K562 (cell line): ENCODE data around the gene HOXB5. TPM values are rescaled to one million over a fixed set of nuclear protein-coding genes. Genes with fewer than 3 reads are reported as not detected.

Experiments used
- DNMT1 ChIP-seq: fragments of 450-650 bp; IDR thresholded peaks from 2 replicates; pipeline ENCODE4 v1.6.1; 2016; ENCODE audit warnings: antibody characterized with exemption, mild to moderate bottlenecking
- MTA3 ChIP-seq: fragments of 450-650 bp; formaldehyde crosslinking; IDR thresholded peaks from 2 replicates; pipeline ENCODE4 v1.6.1; 2017; ENCODE audit warnings: mild to moderate bottlenecking, borderline replicate concordance
- PCBP2 ChIP-seq: fragments of 200-400 bp; formaldehyde crosslinking; IDR thresholded peaks from 2 replicates; pipeline ENCODE4 v1.6.1; 2018; ENCODE audit warnings: low read length, low read depth, mild to moderate bottlenecking, moderate library complexity; ENCODE audit not compliant: poor library complexity, severe bottlenecking
- POLR2H ChIP-seq: IDR thresholded peaks from 2 replicates; pipeline ENCODE4 v1.6.1; 2016; ENCODE audit warnings: missing genetic modification characterization, low read depth, mild to moderate bottlenecking, control low read depth, missing compliant biosample characterization, moderate library complexity
- PURB ChIP-seq: sonication (generic); formaldehyde crosslinking; IDR thresholded peaks from 2 replicates; pipeline ENCODE4 v1.9.0; 2021; ENCODE audit warnings: low read depth, mild to moderate bottlenecking, missing genetic modification reagents
- RBBP5 ChIP-seq: fragments of 200-600 bp; sonication (generic); IDR thresholded peaks from 2 replicates; pipeline ENCODE4 v1.6.1; 2012; ENCODE audit warnings: borderline replicate concordance, mild to moderate bottlenecking, low read length, control low read depth, inconsistent platforms; ENCODE audit not compliant: insufficient read depth, poor library complexity, severe bottlenecking
- RBM25 ChIP-seq: fragments of 200-400 bp; formaldehyde crosslinking; IDR thresholded peaks from 2 replicates; pipeline ENCODE4 v1.6.1; 2018; ENCODE audit warnings: low read length, low read depth, moderate library complexity; ENCODE audit not compliant: severe bottlenecking
- SMAD2 ChIP-seq: fragments of 150-350 bp; IDR thresholded peaks from 2 replicates; pipeline ENCODE4 v1.6.1; 2014; ENCODE audit warnings: low read depth, mild to moderate bottlenecking, low read length
- SUPT5H ChIP-seq: fragments of 450-650 bp; IDR thresholded peaks from 2 replicates; pipeline ENCODE4 v1.6.1; 2016
- TCF3 ChIP-seq: sonication (generic); formaldehyde crosslinking; IDR thresholded peaks from 2 replicates; pipeline ENCODE4 v1.4.0; 2020; ENCODE audit warnings: mild to moderate bottlenecking, missing genetic modification reagents
- XRCC4 ChIP-seq: IDR thresholded peaks from one replicate; pipeline ENCODE4 v1.6.1; 2011; ENCODE audit not compliant: insufficient read depth, insufficient read length; ENCODE audit errors: extremely low read depth
- YY1 ChIP-seq, 3 experiments: IDR thresholded peaks; 2 replicates each; pipeline ENCODE4 v1.6.1; 2011; ENCODE audit warnings: low read length in 2 of 3, mild to moderate bottlenecking in 2 of 3, moderate library complexity in 2 of 3, borderline replicate concordance in 1 of 3, control low read depth in 1 of 3, low read depth in 1 of 3; ENCODE audit not compliant: insufficient read depth in 3 of 3, insufficient replicate concordance in 2 of 3, control insufficient read depth in 1 of 3, insufficient read length in 1 of 3; ENCODE audit errors: extremely low read depth in 1 of 3
- ZNF766 ChIP-seq: fragments of 200-800 bp; sonication (Bioruptor generic); conservative IDR thresholded peaks from 2 replicates; pipeline ENCODE4 v1.6.1; 2016; ENCODE audit warnings: missing genetic modification characterization, missing compliant biosample characterization
- polyA plus RNA-seq, 8 experiments: library from polyadenylated mRNA; depleted of rRNA in 4 of 8; stranded (reverse) in 5 of 8; unstranded in 3 of 8; fragments of >200 nt; fragmentation: Nextera tagmentation in 2 of 8; fragmentation: Illumina TruSeq in 1 of 8; extraction: Ambion mirVana in 2 of 8; extraction: Trizol in 1 of 8; gene quantifications; 2 replicates each; pipeline versions ENCODE4 v1.2.1 to v1.2.3, GENCODE V29; 2011 to 2014; ENCODE audit warnings: inconsistent platforms in 1 of 8, missing spikeins in 1 of 8
- total RNA-seq, 7 experiments: library from RNA; depleted of rRNA in 6 of 7; stranded (reverse); fragments of >200 nt in 6 of 7; fragmentation: Illumina TruSeq in 2 of 7; extraction: Trizol in 2 of 7; gene quantifications; 2 replicates each; pipeline versions ENCODE4 v1.2.1 to v1.2.3, GENCODE V29; 2011 to 2021; ENCODE audit warnings: low replicate concordance in 1 of 7
- TF ChIP-seq, protein P1 (sequence below): fragments of 450-650 bp; formaldehyde crosslinking; IDR thresholded peaks from 2 replicates; pipeline ENCODE4 v1.4.0; 2020; ENCODE audit warnings: mild to moderate bottlenecking
- TF ChIP-seq, protein P2 (sequence below): fragments of 450-650 bp; formaldehyde crosslinking; IDR thresholded peaks from 2 replicates; pipeline ENCODE4 v1.4.0; 2022; ENCODE audit warnings: missing genetic modification characterization
- TF ChIP-seq, protein P3 (sequence below): fragments of 250-450 bp; sonication (Bioruptor Pico); IDR thresholded peaks from 2 replicates; pipeline ENCODE4 v1.5.0; 2022; ENCODE audit warnings: mild to moderate bottlenecking
- TF ChIP-seq, protein P4 (sequence below), 2 experiments: fragments of 200-800 bp in 1 of 2; sonication (Bioruptor generic) in 1 of 2; sonication (generic) in 1 of 2; formaldehyde crosslinking in 1 of 2; IDR thresholded peaks in 1 of 2; conservative IDR thresholded peaks in 1 of 2; 2 replicates each; pipeline versions ENCODE4 v1.5.0 to v1.6.1; 2016 to 2020; ENCODE audit warnings: missing compliant biosample characterization in 1 of 2, missing genetic modification characterization in 1 of 2, missing genetic modification reagents in 1 of 2
- TF ChIP-seq, protein P5 (sequence below): fragments of 450-650 bp; IDR thresholded peaks from 2 replicates; pipeline ENCODE4 v1.6.1; 2016; ENCODE audit warnings: antibody characterized with exemption

HOXB5 gene
- total and polyA plus RNA-seq, 9 of the 15 experiments (the other 6 are each of a cell fraction or from before 2014, with no cell fraction given): 0.24 to 2.7 (median 0.65) TPM

DNA sequence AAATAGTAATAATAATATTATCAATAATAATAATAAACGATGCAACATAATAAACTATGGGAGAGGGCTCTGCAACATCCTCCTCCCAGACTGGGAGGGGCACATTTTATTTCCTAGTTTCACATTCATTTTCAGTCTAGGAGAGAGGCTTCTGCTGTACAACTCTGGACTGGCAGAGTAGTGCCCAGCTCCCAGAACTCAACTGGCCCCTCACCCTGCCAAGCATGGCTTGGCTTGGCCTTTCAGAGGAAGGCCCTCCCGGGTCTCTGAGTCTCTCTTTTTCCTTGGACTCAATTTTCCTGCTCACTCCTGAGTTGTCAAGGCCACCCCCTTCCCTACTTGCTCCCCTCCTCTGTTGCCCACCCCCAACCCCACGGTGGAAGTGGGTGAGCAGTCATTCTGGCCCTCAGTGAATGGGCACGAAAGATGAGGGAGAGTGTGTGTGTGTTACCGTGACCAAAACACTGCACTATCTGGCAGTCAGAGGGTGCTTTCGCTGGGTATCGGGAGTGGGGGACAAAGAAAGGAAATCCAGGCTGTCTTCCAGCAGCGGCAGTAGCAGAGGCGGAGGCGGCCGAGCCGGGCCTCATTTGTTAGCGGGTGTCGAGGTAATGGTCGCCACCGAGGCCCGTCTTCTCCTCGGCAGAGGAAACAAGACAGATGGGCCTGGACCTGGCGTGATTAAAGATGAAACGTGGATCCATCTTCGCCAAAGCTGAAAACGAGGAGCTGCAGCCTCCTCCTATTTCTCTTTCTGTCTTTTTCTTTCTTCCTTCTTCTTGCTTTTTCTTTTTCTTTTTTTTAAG, 17.7 kb downstream of the HOXB5 start (continued):
- TF ChIP-seq, protein P1, sequence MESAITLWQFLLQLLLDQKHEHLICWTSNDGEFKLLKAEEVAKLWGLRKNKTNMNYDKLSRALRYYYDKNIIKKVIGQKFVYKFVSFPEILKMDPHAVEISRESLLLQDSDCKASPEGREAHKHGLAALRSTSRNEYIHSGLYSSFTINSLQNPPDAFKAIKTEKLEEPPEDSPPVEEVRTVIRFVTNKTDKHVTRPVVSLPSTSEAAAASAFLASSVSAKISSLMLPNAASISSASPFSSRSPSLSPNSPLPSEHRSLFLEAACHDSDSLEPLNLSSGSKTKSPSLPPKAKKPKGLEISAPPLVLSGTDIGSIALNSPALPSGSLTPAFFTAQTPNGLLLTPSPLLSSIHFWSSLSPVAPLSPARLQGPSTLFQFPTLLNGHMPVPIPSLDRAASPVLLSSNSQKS (CRISPR knock-in tag): no peak
- TF ChIP-seq RBM25 (no peak), RBBP5 (peak; percentile 39), YY1 (IDR thresholded peaks at IDR 0.05; ENCODE audit: borderline replicate concordance in 1 of 3, control insufficient read depth in 1 of 3, extremely low read depth in 1 of 3, insufficient read depth in 3 of 3, insufficient read length in 1 of 3, insufficient replicate concordance in 2 of 3, low read depth in 1 of 3, low read length in 2 of 3) (peak in 1 of 3 experiments; percentile 39), PURB (no peak), PCBP2 (no peak), ZNF766 (CRISPR knock-in tag) (peak; percentile 51), DNMT1 (no peak), TCF3 (CRISPR knock-in tag) (no peak), POLR2H (tag) (no peak), XRCC4 (no peak), SMAD2 (no peak), MTA3 (no peak), SUPT5H (peak; percentile 21; the same call in 1 of the 2 replicates)
- TF ChIP-seq, protein P2, sequence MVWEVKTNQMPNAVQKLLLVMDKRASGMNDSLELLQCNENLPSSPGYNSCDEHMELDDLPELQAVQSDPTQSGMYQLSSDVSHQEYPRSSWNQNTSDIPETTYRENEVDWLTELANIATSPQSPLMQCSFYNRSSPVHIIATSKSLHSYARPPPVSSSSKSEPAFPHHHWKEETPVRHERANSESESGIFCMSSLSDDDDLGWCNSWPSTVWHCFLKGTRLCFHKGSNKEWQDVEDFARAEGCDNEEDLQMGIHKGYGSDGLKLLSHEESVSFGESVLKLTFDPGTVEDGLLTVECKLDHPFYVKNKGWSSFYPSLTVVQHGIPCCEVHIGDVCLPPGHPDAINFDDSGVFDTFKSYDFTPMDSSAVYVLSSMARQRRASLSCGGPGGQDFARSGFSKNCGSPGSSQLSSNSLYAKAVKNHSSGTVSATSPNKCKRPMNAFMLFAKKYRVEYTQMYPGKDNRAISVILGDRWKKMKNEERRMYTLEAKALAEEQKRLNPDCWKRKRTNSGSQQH (CRISPR knock-in tag): no peak
- TF ChIP-seq, protein P3, sequence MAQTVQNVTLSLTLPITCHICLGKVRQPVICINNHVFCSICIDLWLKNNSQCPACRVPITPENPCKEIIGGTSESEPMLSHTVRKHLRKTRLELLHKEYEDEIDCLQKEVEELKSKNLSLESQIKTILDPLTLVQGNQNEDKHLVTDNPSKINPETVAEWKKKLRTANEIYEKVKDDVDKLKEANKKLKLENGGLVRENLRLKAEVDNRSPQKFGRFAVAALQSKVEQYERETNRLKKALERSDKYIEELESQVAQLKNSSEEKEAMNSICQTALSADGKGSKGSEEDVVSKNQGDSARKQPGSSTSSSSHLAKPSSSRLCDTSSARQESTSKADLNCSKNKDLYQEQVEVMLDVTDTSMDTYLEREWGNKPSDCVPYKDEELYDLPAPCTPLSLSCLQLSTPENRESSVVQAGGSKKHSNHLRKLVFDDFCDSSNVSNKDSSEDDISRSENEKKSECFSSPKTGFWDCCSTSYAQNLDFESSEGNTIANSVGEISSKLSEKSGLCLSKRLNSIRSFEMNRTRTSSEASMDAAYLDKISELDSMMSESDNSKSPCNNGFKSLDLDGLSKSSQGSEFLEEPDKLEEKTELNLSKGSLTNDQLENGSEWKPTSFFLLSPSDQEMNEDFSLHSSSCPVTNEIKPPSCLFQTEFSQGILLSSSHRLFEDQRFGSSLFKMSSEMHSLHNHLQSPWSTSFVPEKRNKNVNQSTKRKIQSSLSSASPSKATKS: no peak
- TF ChIP-seq, protein P4, sequence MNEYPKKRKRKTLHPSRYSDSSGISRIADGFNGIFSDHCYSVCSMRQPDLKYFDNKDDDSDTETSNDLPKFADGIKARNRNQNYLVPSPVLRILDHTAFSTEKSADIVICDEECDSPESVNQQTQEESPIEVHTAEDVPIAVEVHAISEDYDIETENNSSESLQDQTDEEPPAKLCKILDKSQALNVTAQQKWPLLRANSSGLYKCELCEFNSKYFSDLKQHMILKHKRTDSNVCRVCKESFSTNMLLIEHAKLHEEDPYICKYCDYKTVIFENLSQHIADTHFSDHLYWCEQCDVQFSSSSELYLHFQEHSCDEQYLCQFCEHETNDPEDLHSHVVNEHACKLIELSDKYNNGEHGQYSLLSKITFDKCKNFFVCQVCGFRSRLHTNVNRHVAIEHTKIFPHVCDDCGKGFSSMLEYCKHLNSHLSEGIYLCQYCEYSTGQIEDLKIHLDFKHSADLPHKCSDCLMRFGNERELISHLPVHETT (CRISPR knock-in tag; conservative IDR thresholded peaks at IDR 0.05 in 1 of 2, IDR thresholded peaks at IDR 0.05 in 1 of 2): peak in 1 of 2 experiments; percentile 15; a peak in 1 of 4 replicates
- TF ChIP-seq, protein P5, sequence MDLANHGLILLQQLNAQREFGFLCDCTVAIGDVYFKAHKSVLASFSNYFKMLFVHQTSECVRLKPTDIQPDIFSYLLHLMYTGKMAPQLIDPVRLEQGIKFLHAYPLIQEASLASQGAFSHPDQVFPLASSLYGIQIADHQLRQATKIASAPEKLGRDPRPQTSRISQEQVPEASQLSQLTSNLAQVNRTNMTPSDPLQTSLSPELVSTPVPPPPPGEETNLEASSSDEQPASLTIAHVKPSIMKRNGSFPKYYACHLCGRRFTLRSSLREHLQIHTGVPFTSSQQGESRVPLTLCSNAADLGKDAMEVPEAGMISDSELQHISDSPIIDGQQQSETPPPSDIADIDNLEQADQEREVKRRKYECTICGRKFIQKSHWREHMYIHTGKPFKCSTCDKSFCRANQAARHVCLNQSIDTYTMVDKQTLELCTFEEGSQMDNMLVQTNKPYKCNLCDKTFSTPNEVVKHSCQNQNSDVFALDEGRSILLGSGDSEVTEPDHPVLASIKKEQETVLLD: no peak
